Body of pancreas (tissue), 4 donors: ENCODE measurements around the gene NEU3.

Source experiments
- POLR2A ChIP-seq, 3 donors: fragments of 450-650 bp; IDR thresholded peaks; one replicate each; pipeline ENCODE4 v1.6.1; 2016; ENCODE audit warnings: antibody characterized with exemption in 3 of 3, mild to moderate bottlenecking in 2 of 3
- TF ChIP-seq, protein P1 (sequence below), 7 experiments: fragments of 450-650 bp in 4 of 7; fragments of 200-600 bp in 3 of 7; sonication (generic) in 3 of 7; IDR thresholded peaks; one replicate each; pipeline ENCODE4 v1.5.1; 2016 to 2019; ENCODE audit warnings: antibody characterized with exemption in 7 of 7

DNA sequence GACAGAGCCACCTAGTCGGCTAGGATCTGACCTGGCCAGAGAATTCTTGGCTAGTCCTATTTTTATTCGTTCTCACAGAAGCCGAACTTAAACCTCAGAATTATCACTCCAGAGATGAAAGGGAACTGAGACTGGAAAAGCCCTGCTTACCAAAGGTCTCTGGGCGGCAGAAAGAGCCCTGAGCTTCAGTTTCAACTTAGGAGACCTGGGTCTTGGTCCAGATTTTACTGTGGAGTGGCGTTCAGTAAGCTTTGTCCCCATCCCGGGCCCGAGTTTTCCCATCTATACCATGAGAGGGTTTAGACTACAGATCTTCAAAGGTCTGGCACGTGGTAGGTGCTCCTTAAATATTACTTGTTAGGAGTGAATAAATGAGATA lies 516 bp downstream of the NEU3 start:
- TF ChIP-seq, protein P1, sequence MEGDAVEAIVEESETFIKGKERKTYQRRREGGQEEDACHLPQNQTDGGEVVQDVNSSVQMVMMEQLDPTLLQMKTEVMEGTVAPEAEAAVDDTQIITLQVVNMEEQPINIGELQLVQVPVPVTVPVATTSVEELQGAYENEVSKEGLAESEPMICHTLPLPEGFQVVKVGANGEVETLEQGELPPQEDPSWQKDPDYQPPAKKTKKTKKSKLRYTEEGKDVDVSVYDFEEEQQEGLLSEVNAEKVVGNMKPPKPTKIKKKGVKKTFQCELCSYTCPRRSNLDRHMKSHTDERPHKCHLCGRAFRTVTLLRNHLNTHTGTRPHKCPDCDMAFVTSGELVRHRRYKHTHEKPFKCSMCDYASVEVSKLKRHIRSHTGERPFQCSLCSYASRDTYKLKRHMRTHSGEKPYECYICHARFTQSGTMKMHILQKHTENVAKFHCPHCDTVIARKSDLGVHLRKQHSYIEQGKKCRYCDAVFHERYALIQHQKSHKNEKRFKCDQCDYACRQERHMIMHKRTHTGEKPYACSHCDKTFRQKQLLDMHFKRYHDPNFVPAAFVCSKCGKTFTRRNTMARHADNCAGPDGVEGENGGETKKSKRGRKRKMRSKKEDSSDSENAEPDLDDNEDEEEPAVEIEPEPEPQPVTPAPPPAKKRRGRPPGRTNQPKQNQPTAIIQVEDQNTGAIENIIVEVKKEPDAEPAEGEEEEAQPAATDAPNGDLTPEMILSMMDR (IDR thresholded peaks at IDR 0.05) = no peak
- TF ChIP-seq POLR2A (IDR thresholded peaks at IDR 0.05) = no peak
